GM12878 (cell line): ENCODE results near the gene GCC2. TPM values are rescaled to one million over a fixed set of nuclear protein-coding genes. Genes with fewer than 3 reads are reported as not detected.

ENCODE experiments used
- ATAC-seq: fragments of 200-7000 bp; cut with Tn5 transposase; 3 replicates; pipeline ENCODE4 v1.9.1; 2020; ENCODE audit warnings: mild to moderate bottlenecking, moderate library complexity
- BruUV-seq: library from RNA; stranded (reverse); fragments of 400-500 nt; replicated peaks from 2 replicates; lab custom pipeline; 2021; lab: Mats Ljungman, UMichigan
- CTCF ChIA-PET: fragments of 300-600 bp; sonication (Branson Sonifier 250); formaldehyde crosslinking; extraction: SDS; loops from one replicate; lab custom pipeline; 2021; ENCODE audit warnings: inconsistent platforms; lab: Yijun Ruan, JAX
- POLR2A ChIA-PET: fragments of 350-600 bp; formaldehyde crosslinking; extraction: SDS; loops from one replicate; lab custom pipeline; 2021; ENCODE audit warnings: inconsistent platforms; lab: Charles Lee
- RAD21 ChIA-PET: fragments of 300-600 bp; sonication (Branson Sonifier 250); formaldehyde crosslinking; loops from one replicate; lab custom pipeline; 2023; ENCODE audit warnings: antibody characterized with exemption; ENCODE audit not compliant: unreplicated experiment; lab: Charles Lee
- SMC1A ChIA-PET: fragments of 300-600 bp; sonication (Branson Sonifier 250); formaldehyde crosslinking; loops from one replicate; lab custom pipeline; 2023; ENCODE audit not compliant: unreplicated experiment, uncharacterized antibody; lab: Charles Lee
- DNase-seq: peaks from one replicate; pipeline ENCODE4 v3.0.0-alpha.2; 2011; ENCODE audit warnings: low read depth, low spot score
- FAIRE-seq: peaks from 3 replicates; lab custom pipeline; 2011; peaks lifted over from hg19 to GRCh38; lab: Jason Lieb, UNC
- H2AFZ ChIP-seq: 2 replicates; pipeline ENCODE4 v1.6.0; 2011; ENCODE audit warnings: low read depth, low read length, control low read depth; ENCODE audit not compliant: control insufficient read depth
- H3K27ac ChIP-seq: 2 replicates; pipeline ENCODE4 v1.5.1; 2011; ENCODE audit warnings: control low read depth; ENCODE audit not compliant: control insufficient read depth, insufficient read depth
- H3K27me3 ChIP-seq, 2 experiments: replicated peaks in 1 of 2; 2 replicates each; pipeline versions ENCODE4 v1.6.0 to v1.6.1; 2011; ENCODE audit warnings: low read length in 1 of 2; ENCODE audit not compliant: control insufficient read depth in 2 of 2, insufficient read depth in 2 of 2
- H3K36me3 ChIP-seq, 2 experiments: 2 replicates each; pipeline ENCODE4 v1.5.1; 2011; ENCODE audit warnings: low read length in 1 of 2; ENCODE audit not compliant: control insufficient read depth in 2 of 2, insufficient read depth in 2 of 2
- H3K4me1 ChIP-seq: 2 replicates; pipeline ENCODE4 v1.6.1; 2011; ENCODE audit warnings: mild to moderate bottlenecking, low read length, moderate library complexity, mixed read lengths; ENCODE audit not compliant: control insufficient read depth, insufficient read depth
- H3K4me2 ChIP-seq: 2 replicates; pipeline ENCODE4 v1.6.0; 2011; ENCODE audit warnings: control low read depth; ENCODE audit not compliant: control insufficient read depth, insufficient read depth
- H3K4me3 ChIP-seq: fragments of 200-600 bp; sonication (generic); 2 replicates; pipeline ENCODE4 v1.5.1; 2016
- H3K79me2 ChIP-seq: 2 replicates; pipeline ENCODE4 v1.6.0; 2011; ENCODE audit warnings: low read length; ENCODE audit not compliant: control insufficient read depth, insufficient read depth
- H3K9ac ChIP-seq: 2 replicates; pipeline ENCODE4 v1.8.0; 2011; ENCODE audit warnings: low read length, control low read depth, mixed read lengths; ENCODE audit not compliant: control insufficient read depth, insufficient read depth
- H3K9me3 ChIP-seq: replicated peaks from 3 replicates; pipeline ENCODE4 v1.5.1; 2011; ENCODE audit warnings: mild to moderate bottlenecking, low read length; ENCODE audit not compliant: control insufficient read depth, insufficient read depth
- H4K20me1 ChIP-seq: 2 replicates; pipeline ENCODE4 v1.6.0; 2011; ENCODE audit not compliant: control insufficient read depth, insufficient read depth
- BACH1 ChIP-seq: fragments of 450-650 bp; IDR thresholded peaks from 2 replicates; pipeline ENCODE4 v1.6.1; 2017; ENCODE audit warnings: mild to moderate bottlenecking, borderline replicate concordance
- PAX8 ChIP-seq: fragments of 450-650 bp; IDR thresholded peaks from 2 replicates; pipeline ENCODE4 v1.6.1; 2017; ENCODE audit warnings: mild to moderate bottlenecking, moderate library complexity
- SMAD1 ChIP-seq: fragments of 450-650 bp; IDR thresholded peaks from 2 replicates; pipeline ENCODE4 v1.6.1; 2018; ENCODE audit warnings: mild to moderate bottlenecking, low read depth; ENCODE audit not compliant: partially characterized antibody
- SPI1 ChIP-seq: IDR thresholded peaks from 2 replicates; pipeline ENCODE4 v1.6.1; 2011; ENCODE audit warnings: low read depth, mild to moderate bottlenecking, low read length, moderate library complexity, borderline replicate concordance; ENCODE audit not compliant: insufficient read depth
- ZSCAN29 ChIP-seq: fragments of 450-650 bp; IDR thresholded peaks from 2 replicates; pipeline ENCODE4 v1.6.1; 2017; ENCODE audit warnings: mild to moderate bottlenecking, moderate library complexity
- WGBS: methylation state at CpG from one replicate; pipeline ENCODE4 v1.1.6; 2016; ENCODE audit warnings: low lambda C conversion rate; ENCODE audit not compliant: insufficient replicate concordance, insufficient coverage; ENCODE audit errors: missing lambda C conversion rate; 5-methylcytosine and 5-hydroxymethylcytosine counted together
- in situ Hi-C: fragments of 300-500 bp; cut with MboI; formaldehyde crosslinking; loops from 9 replicates; pipeline ENCODE4 v1.14.3; 2018; ENCODE audit warnings: mixed read lengths
- intact Hi-C: fragments of 100-400 bp; cut with micrococcal nuclease; formaldehyde crosslinking; loops from one replicate; pipeline ENCODE4 v1.14.2; 2022; ENCODE audit not compliant: unreplicated experiment
- polyA plus RNA-seq, 11 experiments: library from polyadenylated mRNA; depleted of rRNA in 4 of 11; unstranded in 6 of 11; stranded (reverse) in 5 of 11; fragments of >200 nt; fragmentation: Nextera tagmentation in 4 of 11; fragmentation: Illumina TruSeq in 1 of 11; extraction: Ambion mirVana in 4 of 11; extraction: Trizol in 1 of 11; gene quantifications; 1 replicate in 1 of 11; 2 replicates in 10 of 11; pipeline versions ENCODE4 v1.2.1 to v1.2.3, GENCODE V29; 2011 to 2016; ENCODE audit warnings: inconsistent platforms in 2 of 11, missing spikeins in 2 of 11, low read depth in 1 of 11
- total RNA-seq, 4 experiments: library from RNA; depleted of rRNA in 3 of 4; stranded (reverse); fragments of >200 nt in 3 of 4; fragmentation: Illumina TruSeq in 1 of 4; extraction: Trizol in 1 of 4; gene quantifications; 2 replicates each; pipeline versions ENCODE4 v1.2.1 to v1.2.3, GENCODE V29; 2013 to 2021
- TF ChIP-seq, protein P1 (sequence below): fragments of 450-650 bp; IDR thresholded peaks from 2 replicates; pipeline ENCODE4 v1.6.1; 2016; ENCODE audit warnings: mild to moderate bottlenecking

Gene GCC2
- total and polyA plus RNA-seq, 10 of the 15 experiments (the other 5 are each of a cell fraction or from before 2014, with no cell fraction given) = 11.8 to 35.5 (median 25.4) TPM

DNA sequence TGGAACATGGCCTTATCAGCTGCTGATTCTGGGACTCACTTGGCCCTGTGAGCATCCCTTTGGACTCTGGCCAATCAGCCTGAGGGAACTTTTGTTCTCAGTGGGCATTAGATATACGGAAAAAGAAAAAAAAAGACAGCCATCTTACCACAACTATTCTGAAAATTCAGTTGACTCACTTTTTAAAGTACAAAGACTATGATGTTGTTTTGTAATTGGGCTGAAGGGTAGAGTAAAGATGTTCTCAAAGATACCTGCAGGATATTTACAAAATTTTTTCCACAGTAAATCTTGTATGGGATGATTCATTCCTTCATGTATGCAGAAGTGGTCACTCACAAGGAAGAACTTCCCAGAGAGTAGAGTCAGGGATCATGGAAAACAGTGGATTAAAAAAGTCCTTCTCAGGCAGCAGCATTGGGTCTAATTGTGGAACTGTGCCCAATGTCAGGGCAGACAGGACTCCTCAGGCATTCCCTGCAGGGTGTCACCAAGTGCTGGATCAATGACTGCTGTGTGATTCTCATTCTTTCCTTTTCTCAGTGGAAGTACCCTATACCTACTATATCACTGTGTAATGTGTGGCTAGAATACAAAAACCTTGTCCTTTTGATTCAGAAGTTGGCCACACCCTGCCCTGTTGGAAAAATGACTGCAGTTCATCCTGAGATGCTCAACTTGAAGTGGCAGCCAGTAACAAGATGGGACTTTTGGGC lies 35.9 kb upstream of the GCC2 start:
- DNase-seq (no peak), ATAC-seq (no peak), FAIRE-seq (no peak)
- Histone ChIP-seq H3K27ac (no peak overlapping the region), H3K27me3 (no peaks in the 10 kb centered on the region), H3K36me3 (no peaks in the 10 kb centered on the region), H3K9ac (no peak overlapping the region), H3K4me1 (no peaks in the 10 kb centered on the region), H3K4me3 (no peak overlapping the region), H3K79me2 (no peaks in the 10 kb centered on the region), H4K20me1 (no peaks in the 10 kb centered on the region), H2AFZ (no peak overlapping the region), H3K4me2 (no peak overlapping the region), H3K9me3 (no peaks in the 10 kb centered on the region)
- BruUV-seq = no TSS peak
- ChIA-PET SMC1A (no interaction called here), POLR2A (no interaction called here), CTCF (interaction anchor here (1.0 kb wide), 1 partner anchor 17 kb away, joined by 3 read pairs; no protein-coding TSS in a partner anchor), RAD21 (no interaction called here)
- intact Hi-C loops (no loop called here), in situ Hi-C loops (no loop called here)
- no peak for TF ChIP-seq SPI1
- TF ChIP-seq, protein P1, sequence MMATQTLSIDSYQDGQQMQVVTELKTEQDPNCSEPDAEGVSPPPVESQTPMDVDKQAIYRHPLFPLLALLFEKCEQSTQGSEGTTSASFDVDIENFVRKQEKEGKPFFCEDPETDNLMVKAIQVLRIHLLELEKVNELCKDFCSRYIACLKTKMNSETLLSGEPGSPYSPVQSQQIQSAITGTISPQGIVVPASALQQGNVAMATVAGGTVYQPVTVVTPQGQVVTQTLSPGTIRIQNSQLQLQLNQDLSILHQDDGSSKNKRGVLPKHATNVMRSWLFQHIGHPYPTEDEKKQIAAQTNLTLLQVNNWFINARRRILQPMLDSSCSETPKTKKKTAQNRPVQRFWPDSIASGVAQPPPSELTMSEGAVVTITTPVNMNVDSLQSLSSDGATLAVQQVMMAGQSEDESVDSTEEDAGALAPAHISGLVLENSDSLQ = no peak
- TF ChIP-seq PAX8 = no peak
- no peak for TF ChIP-seq SMAD1
- no peak for TF ChIP-seq BACH1
- no peak for TF ChIP-seq ZSCAN29
- 29% methylated on average over 1 of the region's 1 CpG for WGBS
